Middle frontal gyrus (tissue), 1 donor: ENCODE results near the gene SLC25A13.
A peak's percentile ranks its signal among the peaks of the same experiment; 100 is the strongest.
"Not testable (repeated sequence)": the region's sequence is repeated elsewhere in the genome, so short reads cannot be mapped to it uniquely, and the experiment has no call there.

Experiments
- DNase-seq: peaks from one replicate; pipeline ENCODE4 v3.0.0-alpha.2; 2015; ENCODE audit warnings: low spot score; ENCODE audit errors: extremely low spot score

SLC25A13 gene

GRCh38 chr7:96300502-96300901, 21.4 kb downstream of the SLC25A13 start:
- DNase-seq: no peak

GRCh38 chr7:96299496-96299895, 22.4 kb downstream of the SLC25A13 start:
- DNase-seq: no peak

GRCh38 chr7:96297876-96298275, 24.0 kb downstream of the SLC25A13 start:
- peak; percentile 65 for DNase-seq

GRCh38 chr7:96297446-96297845, 24.5 kb downstream of the SLC25A13 start:
- not testable (repeated sequence) for DNase-seq

- not testable (repeated sequence) for DNase-seq
Measured at GRCh38 chr7:96293911-96294310, 28.0 kb downstream of the SLC25A13 start.

GRCh38 chr7:96287559-96287958, 34.3 kb downstream of the SLC25A13 start:
- no peak for DNase-seq

GRCh38 chr7:96287132-96287531, 34.8 kb downstream of the SLC25A13 start:
- no peak for DNase-seq

- no peak for DNase-seq
Measured at GRCh38 chr7:96285579-96285978, 36.3 kb downstream of the SLC25A13 start.

- no peak for DNase-seq
Measured at GRCh38 chr7:96284835-96285234, 37.1 kb downstream of the SLC25A13 start.

GRCh38 chr7:96284240-96284639, 37.7 kb downstream of the SLC25A13 start:
- no peak for DNase-seq

GRCh38 chr7:96282835-96283234, 39.1 kb downstream of the SLC25A13 start:
- no peak for DNase-seq

GRCh38 chr7:96277921-96278320, 44.0 kb downstream of the SLC25A13 start:
- DNase-seq: no peak

- DNase-seq: no peak
Measured at GRCh38 chr7:96276019-96276418, 45.9 kb downstream of the SLC25A13 start.

GRCh38 chr7:96273716-96274115, 48.2 kb downstream of the SLC25A13 start:
- DNase-seq: no peak

GRCh38 chr7:96269246-96269994, 52.5 kb downstream of the SLC25A13 start:
- DNase-seq: no peak

GRCh38 chr7:96266580-96266979, 55.3 kb downstream of the SLC25A13 start:
- DNase-seq: no peak

GRCh38 chr7:96266015-96266414, 55.9 kb downstream of the SLC25A13 start:
- DNase-seq: no peak

- no peak for DNase-seq
Measured at GRCh38 chr7:96253964-96254363, 67.9 kb downstream of the SLC25A13 start.

- no peak for DNase-seq
Measured at GRCh38 chr7:96253441-96253840, 68.5 kb downstream of the SLC25A13 start.

- no peak for DNase-seq
Measured at GRCh38 chr7:96250776-96251361, 71.0 kb downstream of the SLC25A13 start.

GRCh38 chr7:96248405-96248804, 73.5 kb downstream of the SLC25A13 start:
- no peak for DNase-seq

GRCh38 chr7:96246919-96247318, 75.0 kb downstream of the SLC25A13 start:
- DNase-seq: no peak

- DNase-seq: no peak
Measured at GRCh38 chr7:96244992-96245292, 77.0 kb downstream of the SLC25A13 start.
